HK-2 (cell line): ENCODE measurements around the gene SIK1.
"Not testable (repeated sequence)": the region's sequence is repeated elsewhere in the genome, so short reads cannot be mapped to it uniquely, and the experiment has no call there.

Experiments used
- DNase-seq: peaks from one replicate; pipeline ENCODE4 v3.0.0-alpha.2; 2018; ENCODE audit not compliant: unreplicated experiment

The SIK1 gene

DNA sequence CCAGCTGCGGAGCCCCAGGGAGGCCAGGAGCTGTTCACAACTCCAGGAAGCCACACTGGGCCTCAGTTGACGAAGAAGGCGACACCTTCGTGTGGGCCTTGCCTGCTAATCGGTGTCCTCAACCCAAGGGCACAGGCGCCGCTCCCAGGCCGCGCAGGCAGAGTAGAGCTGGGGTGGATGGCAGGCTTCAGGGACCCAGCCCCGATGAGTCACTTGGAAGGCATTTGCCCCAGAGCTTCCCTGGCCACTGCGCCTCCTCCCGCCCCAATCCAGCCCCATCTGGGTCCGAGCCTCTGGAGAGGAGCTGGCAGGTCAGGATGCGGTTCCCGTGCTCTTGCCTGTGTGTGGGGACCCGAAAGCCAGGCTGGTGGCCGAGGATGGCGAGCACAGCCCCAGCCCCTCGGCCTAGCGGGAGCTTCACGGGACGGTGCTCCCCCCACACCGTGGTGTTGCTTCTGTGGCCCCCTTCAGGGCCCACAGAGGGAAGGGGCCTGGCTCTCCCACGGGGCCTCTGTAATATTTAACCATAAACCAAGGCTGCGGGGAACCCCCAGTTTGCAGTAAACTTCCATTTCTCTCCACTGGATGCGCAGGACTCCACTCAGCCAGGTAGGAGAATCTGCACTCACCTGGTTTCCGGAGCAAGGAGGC lies 30.0 kb downstream of the SIK1 start:
- DNase-seq: not testable (repeated sequence)

DNA sequence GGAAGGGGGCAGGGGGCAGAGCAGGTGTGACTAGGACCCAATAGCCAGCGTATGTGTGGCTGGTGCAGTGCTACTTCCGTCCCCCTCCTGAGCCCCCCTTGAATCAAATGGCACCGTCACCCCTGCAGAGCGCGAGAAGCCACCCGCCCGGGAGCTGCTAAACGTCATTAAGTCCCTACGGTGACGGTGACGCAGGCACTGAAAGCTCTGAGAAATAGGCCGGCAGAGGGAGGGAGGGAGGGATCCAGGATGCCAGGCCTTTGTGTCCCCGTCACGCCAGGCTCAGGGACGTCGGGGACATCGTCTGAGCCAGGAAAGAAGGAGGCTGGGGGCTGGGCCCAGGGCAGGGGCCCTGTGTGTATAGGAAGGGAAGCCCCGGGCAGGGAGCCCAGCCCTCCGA lies 43.6 kb downstream of the SIK1 start:
- DNase-seq: not testable (repeated sequence)

DNA sequence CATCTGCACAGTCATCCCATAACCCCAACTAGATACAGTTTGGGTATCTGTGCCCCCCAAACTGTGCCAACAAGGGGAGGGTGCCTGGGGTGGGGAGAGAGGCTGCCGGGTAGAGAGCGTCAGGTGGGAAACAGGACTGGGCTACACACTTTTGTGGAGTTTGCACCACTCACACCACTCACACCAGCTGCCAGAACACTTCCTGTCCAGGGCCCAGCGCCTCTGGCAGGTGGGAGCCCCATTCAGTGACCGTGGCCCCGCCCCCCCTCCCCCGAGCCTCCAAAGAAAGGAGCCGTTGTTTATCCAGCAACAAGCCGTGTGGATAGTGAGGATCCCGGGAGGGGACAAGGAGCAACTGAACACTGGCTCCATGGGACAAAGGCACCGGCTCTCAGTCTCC lies 44.0 kb downstream of the SIK1 start:
- not testable (repeated sequence) for DNase-seq

DNA sequence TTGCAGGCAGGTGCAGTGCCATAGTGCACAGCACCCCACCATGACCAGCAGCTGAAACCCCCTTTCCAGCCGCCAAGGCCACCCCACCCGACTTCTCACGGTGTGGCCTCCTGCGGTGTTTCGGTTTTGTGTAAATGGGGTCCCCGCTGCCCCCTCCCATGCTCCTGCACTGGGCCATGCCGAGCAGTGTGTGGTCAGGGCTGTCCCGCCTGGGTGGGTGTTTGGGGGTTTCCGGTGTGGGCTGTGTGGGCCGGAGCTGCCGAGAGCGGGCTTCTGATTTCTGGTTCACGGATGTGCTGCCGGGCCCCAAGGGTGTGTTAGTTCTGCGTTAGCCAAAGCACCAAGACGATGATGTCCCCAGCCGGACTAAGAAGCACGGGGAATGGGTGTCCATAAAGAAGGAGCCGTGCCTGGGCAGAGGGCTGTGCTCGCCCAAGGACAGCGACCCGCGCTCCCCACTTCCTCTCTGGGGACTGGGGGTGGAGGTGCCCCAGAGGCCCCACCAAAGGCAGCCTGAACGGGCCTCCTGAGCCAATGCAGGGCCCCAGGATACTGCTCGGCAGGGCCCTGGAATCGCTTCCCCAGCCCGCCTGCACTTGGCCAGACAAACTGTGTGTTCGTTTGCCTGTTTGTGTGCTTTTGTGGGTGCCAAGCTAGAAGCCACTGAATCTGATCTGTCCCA lies 45.9 kb downstream of the SIK1 start:
- not testable (repeated sequence) for DNase-seq

DNA sequence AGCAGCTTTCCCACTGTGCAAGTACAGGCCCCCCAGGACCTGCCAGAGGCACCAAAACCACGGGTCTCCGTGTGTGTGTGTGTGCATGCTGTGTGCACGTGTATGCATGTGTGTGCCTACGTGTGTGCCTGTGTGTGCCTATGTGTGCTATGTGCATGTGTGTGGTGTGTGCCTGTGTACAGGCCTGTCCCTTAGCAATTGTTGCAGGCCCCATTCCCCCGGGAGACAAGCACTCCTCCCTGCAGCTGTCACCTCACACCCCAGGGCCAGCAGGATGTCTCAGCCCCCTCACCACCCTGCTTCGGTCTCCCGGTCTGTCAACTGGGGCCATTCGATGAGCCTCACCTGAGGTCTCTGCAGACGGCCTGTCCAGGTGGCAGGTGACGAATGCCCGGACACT lies 46.6 kb downstream of the SIK1 start:
- DNase-seq: not testable (repeated sequence)

DNA sequence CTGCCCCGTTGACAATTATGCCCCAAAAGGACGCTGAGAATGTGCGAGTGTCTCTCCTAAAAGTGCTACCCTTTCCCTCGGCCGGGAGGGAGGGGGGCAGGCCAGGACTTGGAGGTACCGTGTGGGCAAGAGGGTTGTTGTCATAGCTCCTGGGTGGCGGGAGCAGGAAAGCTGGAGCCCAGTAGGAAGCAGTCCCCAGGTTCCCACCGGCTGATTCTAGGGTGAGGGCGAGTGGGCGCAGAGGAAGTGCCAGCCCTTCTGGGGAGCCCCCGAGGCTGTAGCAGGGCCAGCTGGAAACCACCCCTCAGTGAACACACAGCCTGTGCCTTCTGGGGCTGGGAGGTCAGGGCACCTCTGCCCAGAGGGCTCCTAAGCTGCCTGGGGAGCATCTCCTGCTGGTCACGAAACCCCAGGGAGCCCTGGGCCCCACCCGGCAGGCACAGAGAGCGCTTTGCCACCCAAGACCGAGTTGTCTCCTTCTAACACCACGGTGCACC lies 47.3 kb downstream of the SIK1 start:
- not testable (repeated sequence) for DNase-seq

DNA sequence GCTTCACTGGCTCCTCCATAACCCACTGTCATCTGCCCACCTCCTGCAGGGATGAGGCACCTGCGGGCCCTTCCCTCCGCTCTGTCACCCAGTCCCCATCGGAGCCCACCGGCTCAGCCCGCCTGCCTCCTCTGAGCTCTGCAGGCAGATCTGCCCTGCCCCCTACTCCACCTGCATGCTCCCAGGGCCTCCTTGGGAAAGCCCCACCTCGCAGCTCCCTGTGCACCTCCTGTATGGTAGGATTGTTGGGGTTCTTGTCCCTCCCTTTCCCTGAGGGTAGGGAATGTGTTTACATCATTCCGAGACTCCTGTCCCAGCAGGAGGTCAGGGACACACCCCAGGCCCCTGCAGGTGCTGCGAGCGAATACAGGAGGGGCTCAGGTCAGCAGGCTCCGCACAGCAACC lies 50.5 kb downstream of the SIK1 start:
- DNase-seq: no peak

DNA sequence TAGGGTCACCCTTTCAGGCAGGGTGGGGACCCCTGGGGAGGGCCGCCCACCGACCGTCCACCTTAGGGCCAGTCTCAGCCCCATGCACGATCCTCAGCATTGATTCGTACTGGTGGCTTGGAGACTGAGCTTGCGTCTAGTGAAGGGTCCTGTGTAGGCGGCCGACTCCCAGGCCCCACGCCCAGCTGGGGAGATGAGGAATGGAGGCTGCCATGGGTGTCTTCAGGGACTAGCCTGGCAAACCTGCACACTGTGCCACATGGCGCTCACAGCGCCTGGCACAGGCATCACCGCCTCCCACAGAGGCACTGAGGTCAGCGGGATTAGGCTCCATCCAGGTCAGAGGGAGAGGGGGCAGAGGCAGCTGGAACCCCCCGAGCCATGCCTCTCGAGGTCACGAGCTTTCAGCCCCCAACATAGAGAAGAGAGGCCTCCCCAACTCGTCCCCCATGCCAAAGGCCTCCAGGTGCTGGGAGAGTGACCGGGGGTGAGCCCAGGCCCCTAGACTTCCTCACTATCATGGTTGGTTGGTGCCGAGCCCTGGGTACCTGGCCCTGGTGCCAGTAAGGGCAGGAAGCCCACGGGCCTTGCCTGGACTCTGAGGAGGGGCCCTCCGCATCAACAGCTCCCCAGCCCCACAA lies 51.0 kb downstream of the SIK1 start:
- DNase-seq: no peak

DNA sequence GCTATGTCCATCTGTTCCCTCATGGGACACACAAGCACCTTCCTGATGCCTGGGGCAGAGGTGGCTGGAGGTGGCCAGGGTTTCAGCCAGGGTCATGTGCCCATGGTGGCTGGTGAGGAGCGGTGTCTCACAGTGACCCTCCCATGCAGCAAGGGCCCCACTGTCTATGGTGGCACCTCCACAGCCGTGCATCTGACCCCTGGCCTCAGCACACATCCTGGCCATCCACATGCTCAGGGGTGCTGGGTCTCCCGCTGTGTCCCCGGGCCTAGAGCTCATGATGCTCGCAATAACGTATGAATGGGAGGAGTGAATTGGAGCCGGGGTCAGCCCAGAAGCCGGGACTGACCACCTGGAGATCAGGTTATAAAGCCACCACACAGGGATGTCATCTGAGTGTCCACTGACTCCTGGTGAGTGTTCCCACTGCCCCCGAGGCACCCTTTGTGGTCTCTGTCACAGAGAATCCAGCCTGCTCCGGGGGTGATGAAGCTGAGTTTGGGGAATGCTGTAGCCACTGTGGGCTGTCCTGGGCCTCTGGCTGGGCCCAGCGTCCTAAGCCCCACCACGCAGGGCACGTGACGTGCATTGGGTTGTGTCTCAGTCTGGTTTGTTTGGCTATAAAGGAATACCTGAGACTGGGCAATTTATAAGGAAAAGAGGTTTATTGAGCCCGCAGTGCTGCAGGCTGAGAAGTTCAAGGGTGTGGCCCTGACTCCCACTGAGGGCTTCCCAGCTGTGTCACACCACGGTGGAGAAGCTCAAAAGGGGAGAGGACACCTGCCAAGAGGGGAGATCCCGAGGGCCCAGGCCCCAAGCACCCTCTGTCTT lies 51.7 kb downstream of the SIK1 start:
- DNase-seq: no peak

DNA sequence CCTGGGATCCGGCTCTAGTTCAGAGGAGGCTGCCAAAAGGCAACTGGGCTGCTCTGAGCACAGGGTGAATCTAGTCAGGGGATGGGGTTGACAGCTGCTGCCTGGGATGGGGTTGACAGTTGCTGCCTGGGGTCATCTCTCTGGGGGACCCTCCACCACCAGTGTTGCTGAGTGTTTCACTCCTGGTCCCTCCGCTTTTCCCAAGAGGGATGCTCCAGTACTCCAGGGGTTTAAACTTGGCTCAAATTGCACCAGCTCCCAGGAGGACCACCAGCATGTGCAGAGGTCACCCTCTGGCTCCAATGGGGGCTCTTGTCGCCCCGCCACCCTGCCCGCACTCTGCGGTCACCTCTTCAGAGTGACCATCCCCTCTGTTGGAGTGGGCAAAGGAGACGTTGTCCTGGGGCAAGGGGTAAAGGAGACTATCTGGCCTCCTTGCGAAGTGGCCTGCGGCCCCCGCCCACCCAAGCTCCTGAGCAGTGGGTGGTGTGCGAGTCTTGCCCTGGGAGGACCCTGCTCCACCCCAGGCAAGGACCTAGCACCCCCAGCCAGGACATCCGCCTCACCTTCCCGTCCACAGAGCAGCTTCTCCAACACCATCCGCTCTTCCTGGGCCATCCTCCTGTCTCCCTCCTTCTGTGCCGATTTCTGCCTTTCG lies 52.6 kb downstream of the SIK1 start:
- DNase-seq: no peak

DNA sequence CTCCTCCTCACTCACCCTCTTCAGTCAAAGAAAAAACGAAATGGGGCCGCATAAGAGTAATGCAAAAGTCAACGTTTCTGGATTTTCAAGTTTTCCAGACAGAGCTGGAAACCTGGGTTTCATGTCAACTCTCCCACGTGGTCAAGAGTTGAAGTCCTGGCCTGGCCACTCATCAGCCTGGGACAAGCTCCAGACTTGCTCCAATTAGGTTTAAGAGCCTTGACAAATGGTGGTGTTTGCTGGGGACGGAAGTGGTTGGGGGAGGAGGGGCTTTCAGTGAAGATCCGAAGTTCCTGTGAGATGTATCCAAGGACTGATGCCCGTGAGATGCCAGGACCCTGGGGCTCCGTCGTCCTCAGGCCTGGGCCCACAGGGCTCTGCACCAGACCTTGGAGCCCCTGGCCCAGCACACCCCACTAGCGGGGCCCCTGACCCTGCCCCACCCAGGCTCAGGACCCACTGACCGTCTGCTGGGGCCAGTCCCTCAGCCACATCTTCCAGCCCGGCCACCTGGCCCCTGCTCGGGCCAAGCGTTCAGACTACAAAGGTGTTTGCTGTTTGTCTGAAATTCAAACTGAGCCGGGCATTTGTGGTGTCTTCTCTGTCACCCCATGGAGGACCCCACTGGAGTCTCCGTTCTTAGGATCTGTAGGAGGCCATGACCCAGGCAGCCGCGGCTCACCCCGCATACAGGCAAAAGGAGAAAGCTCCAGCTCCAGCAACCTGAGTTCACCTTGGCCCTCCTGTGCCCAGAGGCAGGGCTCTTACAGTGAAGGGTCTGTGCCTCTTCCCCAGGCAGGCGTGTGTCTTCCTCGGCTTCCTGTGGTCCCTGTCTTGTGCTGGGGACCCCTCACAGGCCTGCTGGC lies 53.3 kb downstream of the SIK1 start:
- no peak for DNase-seq

DNA sequence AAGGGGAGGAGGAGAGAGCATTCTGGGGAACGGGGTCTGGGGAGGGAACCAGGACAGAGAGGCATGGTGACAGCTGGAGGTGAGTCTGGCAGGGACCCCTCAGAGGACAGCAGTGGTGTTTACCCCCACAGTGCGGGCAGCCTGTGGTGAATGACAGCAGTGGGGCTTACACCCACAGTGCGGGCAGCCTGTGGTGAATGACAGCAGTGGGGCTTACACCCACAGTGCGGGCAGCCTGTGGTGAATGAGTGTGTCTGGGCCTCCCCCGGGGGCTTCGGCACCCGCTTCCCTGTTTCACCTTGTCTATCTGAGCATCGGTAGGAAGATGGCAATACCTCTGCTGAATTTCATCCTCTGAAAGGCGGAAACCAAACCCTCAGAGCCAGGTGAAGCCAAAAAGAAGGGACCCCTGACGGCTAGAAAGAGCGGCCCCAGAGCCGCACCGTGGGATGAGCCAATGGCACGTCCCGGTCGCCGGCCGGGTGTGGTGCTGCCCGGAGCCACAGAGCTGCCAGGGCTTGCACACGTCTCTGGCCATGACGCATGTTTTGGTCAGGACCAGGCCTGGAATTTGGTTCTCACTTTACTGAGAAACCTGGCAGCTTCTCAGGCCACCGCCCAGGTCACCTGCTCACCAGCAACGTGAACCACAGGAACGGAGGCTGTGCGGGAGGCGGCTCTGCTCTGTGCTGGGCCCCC lies 54.1 kb downstream of the SIK1 start:
- no peak for DNase-seq

DNA sequence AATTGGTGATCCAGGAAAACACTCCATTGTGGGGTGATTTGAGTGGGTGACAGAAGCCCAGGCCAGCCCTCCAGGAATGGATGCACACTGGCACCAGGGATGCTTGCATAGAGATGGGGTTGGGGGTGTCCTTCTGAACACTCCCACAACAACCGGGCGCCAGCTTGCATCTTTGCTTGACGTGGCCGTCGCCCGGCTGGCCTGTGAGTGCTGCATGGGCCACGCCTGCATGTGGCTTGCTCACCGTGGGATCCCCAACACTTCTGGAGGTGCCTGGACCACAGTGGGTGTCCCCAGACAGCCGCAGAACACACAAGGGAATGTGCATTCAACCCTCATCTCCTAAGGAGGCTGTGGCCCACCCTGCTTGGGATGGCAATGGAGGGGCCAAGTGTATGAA lies 55.1 kb downstream of the SIK1 start:
- no peak for DNase-seq

DNA sequence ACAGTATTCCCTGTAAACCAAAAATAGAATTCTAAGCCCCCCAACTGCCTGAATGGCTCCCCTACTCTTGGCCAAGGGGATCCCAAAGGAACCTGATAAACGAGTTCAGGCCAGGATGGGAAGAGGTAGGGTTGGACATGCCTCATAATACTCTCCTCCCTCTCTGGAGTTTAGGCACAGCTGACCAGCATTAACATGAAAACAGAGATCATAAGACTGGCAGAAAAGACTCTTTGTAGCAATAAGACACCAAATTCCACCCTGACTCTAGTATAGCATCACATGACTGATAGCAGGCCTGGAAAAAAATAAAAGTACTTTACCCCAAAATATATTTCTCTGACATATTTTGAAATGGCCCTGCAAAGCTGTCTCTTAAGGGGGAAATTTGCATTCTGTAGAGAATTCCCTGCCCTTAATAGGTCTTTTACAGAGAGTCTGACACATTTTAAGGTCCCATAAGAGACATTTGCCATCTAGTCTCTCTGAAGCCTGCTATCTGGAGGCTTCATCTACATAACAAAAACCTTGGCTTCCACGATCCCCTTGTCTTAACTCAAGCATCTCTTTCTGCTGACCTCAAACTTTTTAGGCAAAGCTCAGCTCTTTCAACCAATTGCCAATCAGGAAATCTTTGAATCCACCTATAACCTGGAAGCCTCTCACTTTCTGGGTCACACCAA lies 55.9 kb downstream of the SIK1 start:
- DNase-seq: no peak

DNA sequence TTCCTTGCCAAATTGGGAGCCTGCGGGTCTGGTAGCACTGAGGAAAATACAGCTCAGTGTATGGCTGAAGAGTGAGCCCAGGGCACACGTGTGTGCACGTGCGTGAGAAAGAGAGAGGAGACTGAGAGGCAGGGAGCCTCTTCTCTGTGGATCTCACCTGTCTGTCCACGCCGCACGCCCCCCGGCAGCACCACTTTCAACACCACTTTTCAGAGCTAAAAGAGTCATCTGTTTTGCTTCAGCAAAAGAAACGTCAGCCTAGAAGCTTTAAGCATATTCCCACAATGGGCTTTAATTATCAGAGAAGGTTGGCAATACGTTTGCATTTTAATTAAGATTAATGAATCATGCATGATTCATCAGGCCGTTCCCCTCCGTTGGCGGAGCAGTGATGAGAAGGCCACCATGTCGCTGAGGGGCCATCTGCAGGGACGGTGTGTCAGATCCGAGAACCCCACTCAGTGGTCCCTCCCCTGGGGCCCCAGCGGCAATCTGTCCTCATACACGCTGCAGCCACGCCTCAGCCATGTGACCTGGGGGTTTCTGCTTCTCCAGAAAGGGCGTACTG lies 56.8 kb downstream of the SIK1 start:
- no peak for DNase-seq

DNA sequence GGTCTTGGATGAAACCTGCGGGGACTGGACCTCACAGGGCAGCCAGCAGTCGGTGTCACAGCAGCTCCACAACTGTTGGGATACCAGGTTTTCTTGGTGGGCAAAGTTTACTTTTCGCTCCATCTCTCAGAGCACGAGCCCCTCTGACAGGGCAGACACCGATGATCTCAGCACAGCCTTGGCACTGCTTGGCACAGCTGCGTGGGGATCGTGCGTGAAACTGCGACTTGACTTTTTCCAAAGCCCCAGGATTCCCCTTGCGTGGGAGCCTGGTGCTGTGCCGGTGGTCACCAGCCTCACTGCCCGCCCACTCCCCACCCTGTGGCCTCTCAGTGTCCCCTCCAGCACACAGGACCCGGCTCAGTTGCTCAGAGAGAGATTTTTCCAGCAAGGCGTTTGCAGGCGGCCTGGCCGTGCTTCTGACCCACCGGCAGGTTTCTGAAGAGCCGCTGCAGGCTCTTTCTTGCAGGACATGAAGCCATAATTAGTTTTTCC lies 57.3 kb downstream of the SIK1 start:
- no peak for DNase-seq

DNA sequence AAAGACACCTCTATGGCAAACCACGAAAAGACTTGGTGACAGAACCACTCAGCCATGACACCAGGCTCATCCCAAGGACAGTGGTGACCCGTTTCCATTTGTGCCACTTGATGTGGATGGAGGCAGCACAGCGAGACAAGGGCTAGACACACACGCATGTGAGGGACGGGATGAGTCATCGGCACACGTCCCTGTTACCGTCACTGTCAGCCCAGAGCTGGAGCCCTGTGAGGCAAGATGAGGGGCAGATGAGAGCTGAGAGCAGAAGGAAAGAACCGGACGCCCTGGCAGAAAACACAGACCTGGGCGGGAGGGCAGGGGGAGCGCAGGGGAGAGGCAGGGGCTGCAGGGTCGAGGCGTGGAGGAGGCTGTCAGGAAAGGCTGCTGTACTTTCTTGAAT lies 57.8 kb downstream of the SIK1 start:
- peak; percentile 44 for DNase-seq

DNA sequence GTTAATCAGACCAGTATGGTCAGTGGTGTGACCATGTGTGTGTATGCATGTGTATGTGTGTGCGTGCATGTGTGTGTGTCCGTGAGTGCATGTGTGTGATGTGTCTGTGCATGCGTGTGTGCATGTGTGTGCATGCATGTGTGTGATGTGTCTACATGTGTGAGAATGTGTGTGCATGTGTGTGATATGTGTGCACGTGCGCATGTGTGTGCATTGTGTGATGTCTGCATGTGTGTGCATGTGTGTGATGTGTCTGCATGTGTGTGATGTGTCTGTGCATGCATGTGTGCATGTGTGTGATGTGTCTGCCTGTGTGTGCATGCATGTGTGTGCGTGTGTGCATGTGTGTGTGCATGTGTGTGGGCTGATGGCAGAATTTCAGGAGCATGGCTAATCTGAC lies 58.2 kb downstream of the SIK1 start:
- DNase-seq: no peak

DNA sequence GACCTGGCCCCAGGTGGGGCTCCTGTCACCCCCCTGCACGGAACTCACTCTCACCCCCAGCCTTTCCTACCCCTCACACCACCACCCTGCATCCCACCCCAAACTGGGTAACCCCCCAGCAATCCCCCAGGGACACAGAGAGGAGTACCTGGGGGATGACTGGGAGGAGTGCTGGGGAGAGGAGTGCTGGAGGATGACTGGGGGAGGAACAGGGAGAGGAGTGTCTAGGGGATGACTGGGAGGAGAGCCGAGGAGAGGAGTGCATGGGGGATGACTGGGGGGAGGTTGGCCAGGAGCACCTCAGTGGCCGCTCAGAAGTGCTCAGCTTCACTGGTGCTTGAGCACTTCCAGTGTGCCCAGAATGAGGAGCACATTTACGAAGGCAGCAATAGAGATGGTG lies 59.1 kb downstream of the SIK1 start:
- no peak for DNase-seq
